GM12878 (cell line): ENCODE data around the gene STK17A. TPM values are rescaled to one million over a fixed set of nuclear protein-coding genes. Genes with fewer than 3 reads are reported as not detected.

Experiments
- ATAC-seq: fragments of 200-7000 bp; cut with Tn5 transposase; 3 replicates; pipeline ENCODE4 v1.9.1; 2020; ENCODE audit warnings: mild to moderate bottlenecking, moderate library complexity
- BruUV-seq: library from RNA; stranded (reverse); fragments of 400-500 nt; replicated peaks from 2 replicates; lab custom pipeline; 2021; lab: Mats Ljungman, UMichigan
- CTCF ChIA-PET: fragments of 300-600 bp; sonication (Branson Sonifier 250); formaldehyde crosslinking; extraction: SDS; loops from one replicate; lab custom pipeline; 2021; ENCODE audit warnings: inconsistent platforms; lab: Yijun Ruan, JAX
- POLR2A ChIA-PET: fragments of 350-600 bp; formaldehyde crosslinking; extraction: SDS; loops from one replicate; lab custom pipeline; 2021; ENCODE audit warnings: inconsistent platforms; lab: Charles Lee
- RAD21 ChIA-PET: fragments of 300-600 bp; sonication (Branson Sonifier 250); formaldehyde crosslinking; loops from one replicate; lab custom pipeline; 2023; ENCODE audit warnings: antibody characterized with exemption; ENCODE audit not compliant: unreplicated experiment; lab: Charles Lee
- SMC1A ChIA-PET: fragments of 300-600 bp; sonication (Branson Sonifier 250); formaldehyde crosslinking; loops from one replicate; lab custom pipeline; 2023; ENCODE audit not compliant: unreplicated experiment, uncharacterized antibody; lab: Charles Lee
- DNase-seq: peaks from one replicate; pipeline ENCODE4 v3.0.0-alpha.2; 2011; ENCODE audit warnings: low read depth, low spot score
- FAIRE-seq: peaks from 3 replicates; lab custom pipeline; 2011; peaks lifted over from hg19 to GRCh38; lab: Jason Lieb, UNC
- H2AFZ ChIP-seq: 2 replicates; pipeline ENCODE4 v1.6.0; 2011; ENCODE audit warnings: low read depth, low read length, control low read depth; ENCODE audit not compliant: control insufficient read depth
- H3K27ac ChIP-seq: 2 replicates; pipeline ENCODE4 v1.5.1; 2011; ENCODE audit warnings: control low read depth; ENCODE audit not compliant: control insufficient read depth, insufficient read depth
- H3K27me3 ChIP-seq, 2 experiments: replicated peaks in 1 of 2; 2 replicates each; pipeline versions ENCODE4 v1.6.0 to v1.6.1; 2011; ENCODE audit warnings: low read length in 1 of 2; ENCODE audit not compliant: control insufficient read depth in 2 of 2, insufficient read depth in 2 of 2
- H3K36me3 ChIP-seq, 2 experiments: 2 replicates each; pipeline ENCODE4 v1.5.1; 2011; ENCODE audit warnings: low read length in 1 of 2; ENCODE audit not compliant: control insufficient read depth in 2 of 2, insufficient read depth in 2 of 2
- H3K4me1 ChIP-seq: 2 replicates; pipeline ENCODE4 v1.6.1; 2011; ENCODE audit warnings: mild to moderate bottlenecking, low read length, moderate library complexity, mixed read lengths; ENCODE audit not compliant: control insufficient read depth, insufficient read depth
- H3K4me2 ChIP-seq: 2 replicates; pipeline ENCODE4 v1.6.0; 2011; ENCODE audit warnings: control low read depth; ENCODE audit not compliant: control insufficient read depth, insufficient read depth
- H3K4me3 ChIP-seq: fragments of 200-600 bp; sonication (generic); 2 replicates; pipeline ENCODE4 v1.5.1; 2016
- H3K79me2 ChIP-seq: 2 replicates; pipeline ENCODE4 v1.6.0; 2011; ENCODE audit warnings: low read length; ENCODE audit not compliant: control insufficient read depth, insufficient read depth
- H3K9ac ChIP-seq: 2 replicates; pipeline ENCODE4 v1.8.0; 2011; ENCODE audit warnings: low read length, control low read depth, mixed read lengths; ENCODE audit not compliant: control insufficient read depth, insufficient read depth
- H3K9me3 ChIP-seq: replicated peaks from 3 replicates; pipeline ENCODE4 v1.5.1; 2011; ENCODE audit warnings: mild to moderate bottlenecking, low read length; ENCODE audit not compliant: control insufficient read depth, insufficient read depth
- H4K20me1 ChIP-seq: 2 replicates; pipeline ENCODE4 v1.6.0; 2011; ENCODE audit not compliant: control insufficient read depth, insufficient read depth
- ELK1 ChIP-seq: IDR thresholded peaks from 2 replicates; pipeline ENCODE4 v1.6.1; 2012; ENCODE audit warnings: low read depth, low read length, improper control_type of control experiment
- EZH2 ChIP-seq: IDR thresholded peaks from 2 replicates; pipeline ENCODE4 v1.6.1; 2012; ENCODE audit warnings: low read depth, mild to moderate bottlenecking, control low read depth, inconsistent platforms, low read length, borderline replicate concordance; ENCODE audit not compliant: control insufficient read depth
- GABPA ChIP-seq: IDR thresholded peaks from 2 replicates; pipeline ENCODE4 v1.6.1; 2014; ENCODE audit warnings: antibody characterized with exemption, low read depth, mild to moderate bottlenecking, inconsistent platforms
- IKZF2 ChIP-seq, 2 experiments: fragments of 450-650 bp; IDR thresholded peaks; 2 replicates each; pipeline ENCODE4 v1.6.1; 2017; ENCODE audit warnings: mild to moderate bottlenecking in 2 of 2, moderate library complexity in 2 of 2
- IRF5 ChIP-seq: fragments of 450-650 bp; IDR thresholded peaks from 2 replicates; pipeline ENCODE4 v1.6.1; 2017; ENCODE audit warnings: borderline replicate concordance
- KAT2A ChIP-seq: conservative IDR thresholded peaks from 2 replicates; pipeline ENCODE4 v1.6.1; 2011; ENCODE audit warnings: low read depth, low read length; ENCODE audit not compliant: control insufficient read depth
- PML ChIP-seq: IDR thresholded peaks from 2 replicates; pipeline ENCODE4 v1.6.1; 2012; ENCODE audit warnings: low read length, inconsistent platforms
- POLR2AphosphoS2 ChIP-seq: IDR thresholded peaks from 2 replicates; pipeline ENCODE4 v1.6.1; 2011; ENCODE audit warnings: low read depth, mild to moderate bottlenecking, low read length, improper control_type of control experiment, moderate library complexity
- REST ChIP-seq: IDR thresholded peaks from 2 replicates; pipeline ENCODE4 v1.6.1; 2012; ENCODE audit warnings: mild to moderate bottlenecking, low read depth, low read length
- YY1 ChIP-seq: IDR thresholded peaks from 2 replicates; pipeline ENCODE4 v1.6.1; 2011; ENCODE audit warnings: low read depth, mild to moderate bottlenecking, low read length
- ZNF207 ChIP-seq: fragments of 450-650 bp; IDR thresholded peaks from 2 replicates; pipeline ENCODE4 v1.6.1; 2014; ENCODE audit warnings: antibody characterized with exemption, mild to moderate bottlenecking, borderline replicate concordance
- ZNF592 ChIP-seq: fragments of 450-650 bp; IDR thresholded peaks from 2 replicates; pipeline ENCODE4 v1.6.1; 2017; ENCODE audit warnings: mild to moderate bottlenecking, moderate library complexity
- WGBS: methylation state at CpG from one replicate; pipeline ENCODE4 v1.1.6; 2016; ENCODE audit warnings: low lambda C conversion rate; ENCODE audit not compliant: insufficient replicate concordance, insufficient coverage; ENCODE audit errors: missing lambda C conversion rate; 5-methylcytosine and 5-hydroxymethylcytosine counted together
- in situ Hi-C: fragments of 300-500 bp; cut with MboI; formaldehyde crosslinking; loops from 9 replicates; pipeline ENCODE4 v1.14.3; 2018; ENCODE audit warnings: mixed read lengths
- intact Hi-C: fragments of 100-400 bp; cut with micrococcal nuclease; formaldehyde crosslinking; loops from one replicate; pipeline ENCODE4 v1.14.2; 2022; ENCODE audit not compliant: unreplicated experiment
- polyA plus RNA-seq, 11 experiments: library from polyadenylated mRNA; depleted of rRNA in 4 of 11; unstranded in 6 of 11; stranded (reverse) in 5 of 11; fragments of >200 nt; fragmentation: Nextera tagmentation in 4 of 11; fragmentation: Illumina TruSeq in 1 of 11; extraction: Ambion mirVana in 4 of 11; extraction: Trizol in 1 of 11; gene quantifications; 1 replicate in 1 of 11; 2 replicates in 10 of 11; pipeline versions ENCODE4 v1.2.1 to v1.2.3, GENCODE V29; 2011 to 2016; ENCODE audit warnings: inconsistent platforms in 2 of 11, missing spikeins in 2 of 11, low read depth in 1 of 11
- total RNA-seq, 4 experiments: library from RNA; depleted of rRNA in 3 of 4; stranded (reverse); fragments of >200 nt in 3 of 4; fragmentation: Illumina TruSeq in 1 of 4; extraction: Trizol in 1 of 4; gene quantifications; 2 replicates each; pipeline versions ENCODE4 v1.2.1 to v1.2.3, GENCODE V29; 2013 to 2021

STK17A gene
- total and polyA plus RNA-seq, 10 of the 15 experiments (the other 5 are each of a cell fraction or from before 2014, with no cell fraction given) = 18.5 to 91.6 (median 70.8) TPM

GRCh38 chr7:43537765-43538403 is 45.0 kb upstream of the STK17A start:
- RAD21 ChIA-PET = interaction anchor here (0.8 to 1.2 kb wide), 2 partner anchors 44 to 83 kb away, joined by 3 read pairs; partner anchors contain the start of gene STK17A
- TF ChIP-seq EZH2 = no peak
- no peak for TF ChIP-seq ZNF207
- TF ChIP-seq POLR2AphosphoS2 = no peak
- TF ChIP-seq ZNF592 = no peak
- TF ChIP-seq PML = no peak
- TF ChIP-seq GABPA = no peak
- TF ChIP-seq IRF5 = no peak
- no peak for TF ChIP-seq KAT2A
- TF ChIP-seq REST = no peak
- TF ChIP-seq ELK1 = no peak
- no peak for TF ChIP-seq IKZF2 (IDR thresholded peaks at IDR 0.05)
- no peak for TF ChIP-seq YY1

More at GRCh38 chr7:43537765-43538403, 45.0 kb upstream of the STK17A start:
- DNase-seq (no peak), FAIRE-seq (no peak), ATAC-seq (no peak)
- Histone ChIP-seq H3K27me3 (peaks cover 0 to 4% of the 10 kb centered on the region in 2 experiments; a peak in 1 of 4 replicates), H3K36me3 (no peaks in the 10 kb centered on the region), H2AFZ (no peak overlapping the region), H3K4me2 (no peak overlapping the region), H3K4me3 (no peak overlapping the region), H3K27ac (no peak overlapping the region), H3K9me3 (no peaks in the 10 kb centered on the region), H3K79me2 (no peaks in the 10 kb centered on the region), H3K4me1 (no peaks in the 10 kb centered on the region), H4K20me1 (no peaks in the 10 kb centered on the region), H3K9ac (no peak overlapping the region)
- in situ Hi-C loops (no loop called here), intact Hi-C loops (no loop called here)
- WGBS = 39% methylated on average over 9 of the region's 9 CpGs
- SMC1A ChIA-PET = interaction anchor here (1.2 kb wide), 1 partner anchor 37 kb away, joined by 3 read pairs; no protein-coding TSS in a partner anchor
- CTCF ChIA-PET = no interaction called here
- BruUV-seq = no TSS peak
- POLR2A ChIA-PET = interaction anchor here (0.5 kb wide), 1 partner anchor 42 kb away, joined by 4 read pairs; no protein-coding TSS in a partner anchor
